Activated CD8-positive, alpha-beta T cell treated with anti-CD3 and anti-CD28 coated beads for 36 hours (primary cell): ENCODE data around the gene C19orf25. TPM values are rescaled to one million over a fixed set of nuclear protein-coding genes. Genes with fewer than 3 reads are reported as not detected.

ENCODE experiments used
- ATAC-seq: fragments of 200-7000 bp; cut with Tn5 transposase; one replicate; pipeline ENCODE4 v1.10.0; 2021; ENCODE audit warnings: mild to moderate bottlenecking, moderate library complexity
- CTCF ChIA-PET: fragments of 350-600 bp; sonication (Branson Sonifier 250); formaldehyde crosslinking; loops from one replicate; lab custom pipeline; 2021; ENCODE audit warnings: antibody characterized with exemption; lab: Charles Lee
- POLR2A ChIA-PET: fragments of 350-600 bp; sonication (Branson Sonifier 250); formaldehyde crosslinking; loops from one replicate; lab custom pipeline; 2021; ENCODE audit warnings: antibody characterized with exemption; lab: Charles Lee
- DNase-seq: peaks from one replicate; pipeline ENCODE4 v3.0.0-alpha.2; 2020
- H3K27ac Mint-ChIP-seq: one replicate; pipeline ENCODE4 v1.8.0; 2021; ENCODE audit warnings: mild to moderate bottlenecking, mixed read lengths
- H3K27me3 Mint-ChIP-seq: one replicate; pipeline ENCODE4 v1.8.0; 2021; ENCODE audit warnings: mixed read lengths
- H3K36me3 Mint-ChIP-seq: one replicate; pipeline ENCODE4 v1.8.0; 2021; ENCODE audit warnings: low read depth, mixed read lengths
- H3K4me1 Mint-ChIP-seq: one replicate; pipeline ENCODE4 v1.8.0; 2021; ENCODE audit warnings: low read depth, mixed read lengths
- H3K4me3 Mint-ChIP-seq: one replicate; pipeline ENCODE4 v1.8.0; 2021; ENCODE audit warnings: mild to moderate bottlenecking, moderate library complexity, mixed read lengths
- H3K9me3 Mint-ChIP-seq: one replicate; pipeline ENCODE4 v1.8.0; 2021; ENCODE audit warnings: mixed read lengths
- CTCF ChIP-seq: fragments of 200-600 bp; IDR thresholded peaks from one replicate; pipeline ENCODE4 v1.8.0; 2022; ENCODE audit warnings: antibody characterized with exemption, mild to moderate bottlenecking
- intact Hi-C: fragments of 100-400 bp; cut with micrococcal nuclease; formaldehyde crosslinking; loops from one replicate; pipeline ENCODE4 v1.10.0; 2022
- total RNA-seq, 2 experiments: library from RNA; stranded (reverse); gene quantifications; one replicate each; pipeline ENCODE4 v1.2.3, GENCODE V29; 2021

The C19orf25 gene
- total RNA-seq, 2 experiments from 2014 or later: 21.3 to 21.5 TPM

DNA sequence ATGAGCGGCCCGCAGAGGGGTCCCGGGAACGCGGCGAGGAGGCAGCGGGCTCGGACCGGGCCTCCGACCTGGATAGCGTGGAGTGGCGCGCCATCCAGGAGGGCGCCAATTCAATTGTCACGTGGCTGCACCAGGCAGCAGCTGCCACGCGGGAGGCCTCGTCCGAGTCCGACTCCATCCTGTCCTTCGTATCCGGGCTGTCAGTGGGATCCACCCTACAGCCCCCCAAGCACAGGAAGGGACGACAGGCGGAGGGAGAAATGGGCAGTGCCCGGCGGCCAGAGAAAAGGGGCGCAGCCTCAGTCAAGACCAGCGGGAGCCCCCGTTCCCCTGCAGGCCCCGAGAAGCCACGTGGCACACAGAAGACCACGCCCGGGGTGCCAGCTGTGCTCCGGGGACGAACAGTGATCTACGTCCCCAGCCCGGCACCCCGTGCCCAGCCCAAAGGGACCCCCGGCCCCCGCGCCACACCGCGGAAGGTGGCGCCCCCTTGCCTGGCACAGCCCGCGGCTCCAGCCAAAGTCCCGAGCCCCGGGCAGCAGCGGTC lies 10.7 kb downstream of the C19orf25 start:
- ChIA-PET CTCF (interaction anchor here (2.4 kb wide), 1 partner anchor 24 kb away, joined by 13 read pairs; no protein-coding TSS in a partner anchor), POLR2A (interaction anchor here (0.9 to 1.2 kb wide), 3 partner anchors 13 to 31 kb away, joined by 3 to 4 read pairs (median 3); partner anchors contain the start of gene RPS15)
- Mint-ChIP-seq H3K9me3 (no peaks in the 10 kb centered on the region), H3K36me3 (no peaks in the 10 kb centered on the region), H3K27me3 (peaks cover 13% of the 10 kb centered on the region), H3K27ac (no peak overlapping the region), H3K4me1 (peaks cover 11% of the 10 kb centered on the region), H3K4me3 (no peak overlapping the region)
- intact Hi-C loops: no loop called here
- no peak for DNase-seq
- no peak for TF ChIP-seq CTCF
- no peak for ATAC-seq

GRCh38 chr19:1467490-1468273 lies 11.3 kb downstream of the C19orf25 start:
- DNase-seq: no peak
- no peak overlapping the region for H3K4me3 Mint-ChIP-seq
- H3K27ac Mint-ChIP-seq: no peak overlapping the region
- ATAC-seq: no peak
- no peak for TF ChIP-seq CTCF
- H3K27me3 Mint-ChIP-seq: peaks cover 13% of the 10 kb centered on the region
- peaks cover 8% of the 10 kb centered on the region for H3K4me1 Mint-ChIP-seq
- ChIA-PET CTCF (interaction anchor here (1.3 to 2.4 kb wide), 2 partner anchors 12 to 23 kb away, joined by 3 to 13 read pairs; no protein-coding TSS in a partner anchor), POLR2A (interaction anchor here (0.6 to 1.2 kb wide), 3 partner anchors 12 to 27 kb away, joined by 3 to 4 read pairs (median 3); no protein-coding TSS in a partner anchor)
- intact Hi-C loops: no loop called here
- no peaks in the 10 kb centered on the region for H3K36me3 Mint-ChIP-seq
- H3K9me3 Mint-ChIP-seq: no peaks in the 10 kb centered on the region

GRCh38 chr19:1467215-1467489 lies 11.9 kb downstream of the C19orf25 start:
- no peaks in the 10 kb centered on the region for H3K36me3 Mint-ChIP-seq
- H3K4me1 Mint-ChIP-seq: peaks cover 8% of the 10 kb centered on the region
- no peak for TF ChIP-seq CTCF
- ChIA-PET POLR2A (interaction anchor here (0.6 to 1.2 kb wide), 2 partner anchors 11 to 27 kb away, joined by 3 read pairs; no protein-coding TSS in a partner anchor), CTCF (interaction anchor here (1.3 to 1.4 kb wide), 2 partner anchors 11 to 143 kb away, joined by 3 read pairs; no protein-coding TSS in a partner anchor)
- no peaks in the 10 kb centered on the region for H3K9me3 Mint-ChIP-seq
- ATAC-seq (no peak), DNase-seq (no peak)
- H3K27me3 Mint-ChIP-seq: peaks cover 11% of the 10 kb centered on the region
- no peak overlapping the region for H3K4me3 Mint-ChIP-seq
- H3K27ac Mint-ChIP-seq: no peak overlapping the region
- intact Hi-C loops: no loop called here

GRCh38 chr19:1466461-1467214 lies 12.4 kb downstream of the C19orf25 start:
- no peak for TF ChIP-seq CTCF
- CTCF ChIA-PET: interaction anchor here (0.7 to 1.7 kb wide), 8 partner anchors 9 to 142 kb away, joined by 3 to 13 read pairs (median 3); no protein-coding TSS in a partner anchor
- Mint-ChIP-seq H3K36me3 (no peaks in the 10 kb centered on the region), H3K4me3 (no peak overlapping the region), H3K27me3 (peaks cover 7% of the 10 kb centered on the region), H3K27ac (no peak overlapping the region), H3K9me3 (no peaks in the 10 kb centered on the region), H3K4me1 (peaks cover 7% of the 10 kb centered on the region)
- ATAC-seq (no peak), DNase-seq (no peak)
- intact Hi-C loops: no loop called here
- POLR2A ChIA-PET: interaction anchor here (0.6 to 1.4 kb wide), 7 partner anchors 9 to 57 kb away, joined by 3 to 6 read pairs (median 3); partner anchors contain the start of gene PLK5
